ENCODE data around the gene EYA2.

DNA sequence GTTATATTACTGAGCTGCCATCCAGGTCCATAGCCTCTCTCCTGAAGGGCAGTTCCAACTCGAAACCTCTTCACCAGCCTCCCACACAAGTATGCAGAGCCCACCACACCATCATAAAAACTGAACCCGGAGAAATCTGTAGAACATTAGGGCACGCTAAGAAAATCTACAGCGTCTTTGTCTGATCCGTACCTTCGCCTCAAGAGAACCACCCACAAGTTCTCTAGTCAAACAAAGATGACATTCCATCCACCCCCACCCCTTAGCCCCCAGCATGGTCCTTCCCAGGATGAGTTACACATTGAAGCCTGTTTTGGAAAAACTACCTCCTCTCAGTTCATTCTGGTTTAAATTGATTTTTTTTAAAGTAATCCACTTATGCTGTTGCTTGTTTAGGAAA is 242.1 kb downstream of the EYA2 start:
- TF ChIP-seq, protein P1, sequence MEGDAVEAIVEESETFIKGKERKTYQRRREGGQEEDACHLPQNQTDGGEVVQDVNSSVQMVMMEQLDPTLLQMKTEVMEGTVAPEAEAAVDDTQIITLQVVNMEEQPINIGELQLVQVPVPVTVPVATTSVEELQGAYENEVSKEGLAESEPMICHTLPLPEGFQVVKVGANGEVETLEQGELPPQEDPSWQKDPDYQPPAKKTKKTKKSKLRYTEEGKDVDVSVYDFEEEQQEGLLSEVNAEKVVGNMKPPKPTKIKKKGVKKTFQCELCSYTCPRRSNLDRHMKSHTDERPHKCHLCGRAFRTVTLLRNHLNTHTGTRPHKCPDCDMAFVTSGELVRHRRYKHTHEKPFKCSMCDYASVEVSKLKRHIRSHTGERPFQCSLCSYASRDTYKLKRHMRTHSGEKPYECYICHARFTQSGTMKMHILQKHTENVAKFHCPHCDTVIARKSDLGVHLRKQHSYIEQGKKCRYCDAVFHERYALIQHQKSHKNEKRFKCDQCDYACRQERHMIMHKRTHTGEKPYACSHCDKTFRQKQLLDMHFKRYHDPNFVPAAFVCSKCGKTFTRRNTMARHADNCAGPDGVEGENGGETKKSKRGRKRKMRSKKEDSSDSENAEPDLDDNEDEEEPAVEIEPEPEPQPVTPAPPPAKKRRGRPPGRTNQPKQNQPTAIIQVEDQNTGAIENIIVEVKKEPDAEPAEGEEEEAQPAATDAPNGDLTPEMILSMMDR (IDR thresholded peaks at IDR 0.05 in 4 of 5, conservative IDR thresholded peaks at IDR 0.05 in 1 of 5) = no peak
- TF ChIP-seq POLR2A (IDR thresholded peaks at IDR 0.05) = no peak
